Measurements from ENCODE around the gene DQX1. TPM values are rescaled to one million over a fixed set of nuclear protein-coding genes. Genes with fewer than 3 reads are reported as not detected.
A peak's percentile ranks its signal among the peaks of the same experiment; 100 is the strongest.

Gene DQX1
- polyA plus RNA-seq, 2 donors = 3.4 to 7.3 TPM

DNA sequence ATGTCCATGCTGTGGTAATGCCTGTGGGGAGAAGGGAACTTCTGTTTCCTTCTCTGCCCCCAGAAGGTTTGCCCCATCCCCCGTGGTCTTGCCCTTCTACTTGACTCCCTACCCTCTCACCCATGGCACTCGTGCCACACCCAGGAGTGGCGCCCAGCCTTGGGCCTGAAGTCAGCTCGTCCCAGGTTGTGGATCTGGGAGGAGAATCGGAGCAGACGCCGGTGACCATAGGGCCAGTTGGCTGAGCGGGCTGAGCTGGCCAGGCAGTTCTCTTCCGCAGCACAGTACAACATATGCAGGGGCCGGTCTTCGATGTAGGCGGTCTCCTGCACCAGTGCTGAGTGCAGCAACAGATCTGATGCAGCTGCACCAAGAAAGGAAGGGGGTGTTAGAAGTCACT is 8.4 kb upstream of the DQX1 start:
- Histone ChIP-seq H3K9me3 (ENCODE audit: control insufficient read depth in 2 of 2, insufficient read depth in 1 of 2, low read depth in 1 of 2, low read length in 1 of 2) (no peaks in the 10 kb centered on the region), H3K36me3 (ENCODE audit: control insufficient read depth in 2 of 2, insufficient read depth in 2 of 2, low read length in 1 of 2) (peaks cover 0 to 11% of the 10 kb centered on the region in 2 donors), H3K4me1 (ENCODE audit: control insufficient read depth in 2 of 2, insufficient read depth in 2 of 2, low read length in 1 of 2) (peaks cover 0 to 10% of the 10 kb centered on the region in 2 donors), H3K4me3 (ENCODE audit: low read depth in 1 of 2, low read length in 2 of 2) (no peak overlapping the region), H3K27me3 (ENCODE audit: control insufficient read depth in 1 of 2, insufficient read depth in 2 of 2, low read length in 2 of 2) (no peaks in the 10 kb centered on the region), H3K27ac (ENCODE audit: low read depth in 2 of 2, low read length in 1 of 2) (no peak overlapping the region)
- 82 to 84% methylated on average over 12 of the region's 12 CpGs for WGBS, 2 donors

DNA sequence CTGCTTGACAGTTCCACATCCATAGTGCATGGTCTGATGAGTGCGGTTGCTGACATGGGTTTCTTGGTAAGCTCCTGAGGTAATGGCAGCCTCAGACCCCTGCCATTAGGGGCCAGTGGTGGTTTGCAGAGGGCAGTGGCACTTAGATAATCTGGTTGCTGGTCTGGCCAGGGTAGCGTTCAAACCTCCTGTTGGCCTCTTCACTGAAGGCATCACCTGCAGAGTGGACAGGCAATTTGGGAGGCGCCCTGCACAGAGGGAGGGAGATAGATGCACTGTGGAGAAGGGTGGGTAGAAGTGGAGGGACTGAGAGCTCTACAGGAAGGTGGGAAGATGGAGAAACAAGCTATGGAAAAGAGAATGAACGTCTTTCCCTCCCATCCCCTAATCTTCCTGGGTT is 7.4 kb upstream of the DQX1 start:
- Histone ChIP-seq H3K9me3 (ENCODE audit: control insufficient read depth in 2 of 2, insufficient read depth in 1 of 2, low read depth in 1 of 2, low read length in 1 of 2) (no peaks in the 10 kb centered on the region), H3K36me3 (ENCODE audit: control insufficient read depth in 2 of 2, insufficient read depth in 2 of 2, low read length in 1 of 2) (peaks cover 0 to 11% of the 10 kb centered on the region in 2 donors), H3K4me3 (ENCODE audit: low read depth in 1 of 2, low read length in 2 of 2) (no peak overlapping the region), H3K27me3 (ENCODE audit: control insufficient read depth in 1 of 2, insufficient read depth in 2 of 2, low read length in 2 of 2) (no peaks in the 10 kb centered on the region), H3K27ac (ENCODE audit: low read depth in 2 of 2, low read length in 1 of 2) (no peak overlapping the region), H3K4me1 (ENCODE audit: control insufficient read depth in 2 of 2, insufficient read depth in 2 of 2, low read length in 1 of 2) (peaks cover 4 to 13% of the 10 kb centered on the region in 2 donors)
- WGBS, 2 donors = 81 to 86% methylated on average over 4 of the region's 4 CpGs

DNA sequence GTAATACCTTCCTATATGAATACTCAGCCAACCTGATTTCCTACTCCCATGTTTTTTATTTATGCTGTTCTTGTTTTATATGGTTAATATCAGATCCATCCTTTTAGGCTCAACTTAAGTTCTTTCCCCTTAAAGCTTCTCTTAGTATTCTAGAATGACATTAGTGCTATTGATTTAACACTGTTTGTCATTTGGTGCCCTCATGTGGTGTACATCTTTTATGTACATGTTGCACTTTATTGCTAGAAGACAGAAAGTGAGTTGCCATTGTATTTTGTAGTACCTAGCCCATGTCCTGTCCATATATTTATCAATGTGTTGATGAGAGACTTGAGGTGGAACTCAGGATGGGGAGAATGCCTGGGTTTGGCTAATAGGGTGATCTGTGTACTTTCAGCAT is 6.2 kb upstream of the DQX1 start:
- no peak overlapping the region for H3K4me3 ChIP-seq (ENCODE audit: low read depth in 1 of 2, low read length in 2 of 2)
- H3K27ac ChIP-seq (ENCODE audit: low read depth in 2 of 2, low read length in 1 of 2) = no peak overlapping the region
- H3K4me1 ChIP-seq (ENCODE audit: control insufficient read depth in 2 of 2, insufficient read depth in 2 of 2, low read length in 1 of 2) = peaks cover 4 to 17% of the 10 kb centered on the region in 2 donors
- no peaks in the 10 kb centered on the region for H3K27me3 ChIP-seq (ENCODE audit: control insufficient read depth in 1 of 2, insufficient read depth in 2 of 2, low read length in 2 of 2)
- peaks cover 0 to 14% of the 10 kb centered on the region in 2 donors for H3K36me3 ChIP-seq (ENCODE audit: control insufficient read depth in 2 of 2, insufficient read depth in 2 of 2, low read length in 1 of 2)
- no peaks in the 10 kb centered on the region for H3K9me3 ChIP-seq (ENCODE audit: control insufficient read depth in 2 of 2, insufficient read depth in 1 of 2, low read depth in 1 of 2, low read length in 1 of 2)

DNA sequence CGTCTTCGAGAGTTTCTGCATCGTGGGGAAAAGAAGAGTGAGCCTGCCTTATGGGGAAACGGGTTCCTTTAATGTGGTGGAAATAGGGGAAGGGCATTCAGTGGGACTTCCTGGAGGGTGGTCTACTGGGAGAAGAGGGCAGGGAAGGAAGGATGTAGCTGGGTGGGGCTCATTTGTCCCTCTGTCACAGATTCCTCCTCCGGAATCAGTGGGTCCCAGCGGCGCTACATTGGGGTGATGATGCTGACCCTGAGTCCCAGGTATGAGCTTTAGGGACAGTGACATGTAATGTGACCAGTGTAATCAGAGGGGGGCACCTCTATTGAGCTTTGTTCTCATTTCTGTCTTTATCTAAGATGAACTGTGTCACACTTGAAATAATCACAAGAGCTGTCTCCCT is 5.6 kb upstream of the DQX1 start:
- Histone ChIP-seq H3K27ac (ENCODE audit: low read depth in 2 of 2, low read length in 1 of 2) (no peak overlapping the region), H3K4me3 (ENCODE audit: low read depth in 1 of 2, low read length in 2 of 2) (no peak overlapping the region), H3K27me3 (ENCODE audit: control insufficient read depth in 1 of 2, insufficient read depth in 2 of 2, low read length in 2 of 2) (no peaks in the 10 kb centered on the region), H3K36me3 (ENCODE audit: control insufficient read depth in 2 of 2, insufficient read depth in 2 of 2, low read length in 1 of 2) (peaks cover 0 to 19% of the 10 kb centered on the region in 2 donors), H3K9me3 (ENCODE audit: control insufficient read depth in 2 of 2, insufficient read depth in 1 of 2, low read depth in 1 of 2, low read length in 1 of 2) (no peaks in the 10 kb centered on the region), H3K4me1 (ENCODE audit: control insufficient read depth in 2 of 2, insufficient read depth in 2 of 2, low read length in 1 of 2) (peaks cover 4 to 13% of the 10 kb centered on the region in 2 donors)
- 85 to 90% methylated on average over 7 of the region's 7 CpGs for WGBS, 2 donors

DNA sequence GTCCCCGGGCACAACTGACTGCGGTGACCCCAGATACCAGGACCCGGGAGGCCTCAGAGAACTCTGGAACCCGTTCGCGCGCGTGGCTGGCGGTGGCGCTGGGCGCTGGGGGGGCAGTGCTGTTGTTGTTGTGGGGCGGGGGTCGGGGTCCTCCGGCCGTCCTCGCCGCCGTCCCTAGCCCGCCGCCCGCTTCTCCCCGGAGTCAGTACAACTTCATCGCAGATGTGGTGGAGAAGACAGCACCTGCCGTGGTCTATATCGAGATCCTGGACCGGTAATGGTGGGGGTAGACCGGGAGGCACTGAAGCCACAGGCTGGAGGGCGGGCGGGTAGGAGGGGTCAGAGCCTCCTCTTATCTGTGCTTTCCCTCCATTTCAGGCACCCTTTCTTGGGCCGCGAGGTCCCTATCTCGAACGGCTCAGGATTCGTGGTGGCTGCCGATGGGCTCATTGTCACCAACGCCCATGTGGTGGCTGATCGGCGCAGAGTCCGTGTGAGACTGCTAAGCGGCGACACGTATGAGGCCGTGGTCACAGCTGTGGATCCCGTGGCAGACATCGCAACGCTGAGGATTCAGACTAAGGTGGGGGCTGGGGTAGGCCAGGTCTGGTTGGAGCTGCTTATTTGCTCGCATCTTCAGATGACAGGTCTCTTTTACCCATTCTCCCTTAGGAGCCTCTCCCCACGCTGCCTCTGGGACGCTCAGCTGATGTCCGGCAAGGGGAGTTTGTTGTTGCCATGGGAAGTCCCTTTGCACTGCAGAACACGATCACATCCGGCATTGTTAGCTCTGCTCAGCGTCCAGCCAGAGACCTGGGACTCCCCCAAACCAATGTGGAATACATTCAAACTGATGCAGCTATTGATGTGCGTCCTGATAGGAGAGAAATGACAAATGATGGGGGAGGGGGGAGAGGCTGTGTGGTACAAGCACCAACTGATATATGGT is 4.5 kb upstream of the DQX1 start:
- H3K27ac ChIP-seq (ENCODE audit: low read depth in 2 of 2, low read length in 1 of 2) = peak overlapping the region; percentile 65 to 92
- no peaks in the 10 kb centered on the region for H3K9me3 ChIP-seq (ENCODE audit: control insufficient read depth in 2 of 2, insufficient read depth in 1 of 2, low read depth in 1 of 2, low read length in 1 of 2)
- H3K4me1 ChIP-seq (ENCODE audit: control insufficient read depth in 2 of 2, insufficient read depth in 2 of 2, low read length in 1 of 2) = peaks cover 4 to 12% of the 10 kb centered on the region in 2 donors
- peak overlapping the region; percentile 61 to 97 for H3K4me3 ChIP-seq (ENCODE audit: low read depth in 1 of 2, low read length in 2 of 2)
- 1 to 2% methylated on average over 52 to 54 of the region's 54 CpGs for WGBS, 2 donors
- H3K27me3 ChIP-seq (ENCODE audit: control insufficient read depth in 1 of 2, insufficient read depth in 2 of 2, low read length in 2 of 2) = no peaks in the 10 kb centered on the region
- H3K36me3 ChIP-seq (ENCODE audit: control insufficient read depth in 2 of 2, insufficient read depth in 2 of 2, low read length in 1 of 2) = peaks cover 7 to 22% of the 10 kb centered on the region in 2 donors

DNA sequence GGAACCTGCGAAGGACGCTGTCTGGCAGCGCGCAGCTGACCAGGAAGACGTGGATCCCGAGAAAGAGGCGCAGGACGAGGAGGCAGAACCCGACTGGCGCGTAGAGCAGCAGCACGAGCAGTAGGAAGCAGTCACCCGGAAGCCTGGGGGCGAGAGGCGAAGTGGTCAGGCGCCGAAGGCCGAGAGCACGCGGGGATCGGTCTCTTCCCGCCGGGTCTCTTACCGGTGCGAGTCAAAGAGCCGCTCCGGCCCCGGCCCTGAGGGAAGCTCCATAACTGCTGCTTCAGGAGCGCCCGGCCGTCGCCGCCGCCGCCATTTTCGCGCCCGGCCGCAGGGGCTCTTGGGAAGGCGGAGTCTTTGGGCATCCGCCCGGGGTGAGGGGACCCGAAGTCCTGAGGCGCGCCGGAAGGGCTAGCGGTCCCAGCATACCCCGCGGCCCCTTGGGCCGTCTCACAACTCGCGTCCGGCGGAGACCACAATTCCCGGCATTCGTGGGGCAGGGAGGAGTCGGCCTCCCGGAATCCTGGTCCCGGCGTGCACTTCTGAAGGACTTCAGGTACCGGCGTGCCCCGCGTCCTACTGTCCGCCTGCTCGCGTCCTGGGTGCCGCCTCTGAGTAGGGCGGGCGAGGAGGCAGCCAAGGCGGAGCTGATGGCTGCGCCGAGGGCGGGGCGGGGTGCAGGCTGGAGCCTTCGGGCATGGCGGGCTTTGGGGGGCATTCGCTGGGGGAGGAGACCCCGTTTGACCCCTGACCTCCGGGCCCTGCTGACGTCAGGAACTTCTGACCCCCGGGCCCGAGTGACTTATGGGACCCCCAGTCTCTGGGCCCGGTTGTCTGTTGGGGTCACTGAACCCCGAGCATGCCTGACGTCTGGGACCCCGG is 3.6 kb upstream of the DQX1 start, which contains the start of the genes AUP1 and HTRA2:
Gene AUP1 (minus strand): TSS at position 350 of the 882 bp plus-strand sequence. CDS start 77 bp downstream, at position 273.
Gene HTRA2 (plus strand): TSS at position 577 of the 882 bp plus-strand sequence. CDS start 74 bp downstream, at position 651.
- no peaks in the 10 kb centered on the region for H3K27me3 ChIP-seq (ENCODE audit: control insufficient read depth in 1 of 2, insufficient read depth in 2 of 2, low read length in 2 of 2)
- H3K27ac ChIP-seq (ENCODE audit: low read depth in 2 of 2, low read length in 1 of 2) = peak within 1 kb of the TSS; percentile 92

DNA sequence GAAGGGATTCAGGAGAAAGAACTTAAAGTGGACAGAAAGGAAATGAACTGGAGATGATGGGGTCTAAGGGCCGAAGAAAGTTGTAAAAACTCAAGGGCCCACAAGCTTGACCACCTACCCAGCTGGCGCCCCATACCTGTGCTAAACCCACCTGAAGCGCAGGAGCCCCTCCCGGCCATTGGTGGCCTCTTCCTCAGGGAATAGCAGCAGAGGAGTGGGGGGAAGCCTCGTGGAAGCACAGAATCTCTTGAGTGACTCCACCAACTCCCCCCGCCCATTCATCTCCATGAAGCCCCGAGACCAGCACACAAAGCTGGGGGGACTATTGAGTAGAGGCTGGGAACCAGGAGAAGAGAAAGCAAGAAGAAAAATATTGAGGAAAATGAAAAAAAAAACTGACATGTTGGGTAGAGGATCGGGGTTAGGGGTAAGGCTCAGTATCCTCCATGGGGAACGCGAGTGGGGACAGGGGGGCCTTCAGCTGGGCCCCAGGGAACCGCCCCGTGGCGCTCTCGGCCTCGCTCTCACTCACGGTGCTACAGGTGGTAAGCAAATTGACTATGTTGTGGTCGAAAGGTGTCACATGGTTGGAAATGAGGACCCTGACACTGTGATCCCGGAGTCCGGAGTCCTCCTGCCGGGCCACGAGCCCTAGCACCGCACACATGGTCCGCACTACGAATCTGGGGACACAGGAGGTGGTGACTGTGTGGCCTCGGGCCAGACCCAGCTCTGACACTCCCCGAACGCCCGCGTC is 2.7 kb upstream of the DQX1 start:
- peaks cover 4 to 12% of the 10 kb centered on the region in 2 donors for H3K4me1 ChIP-seq (ENCODE audit: control insufficient read depth in 2 of 2, insufficient read depth in 2 of 2, low read length in 1 of 2)
- 15% methylated on average over 29 of the region's 29 CpGs for WGBS, 2 donors
- H3K27me3 ChIP-seq (ENCODE audit: control insufficient read depth in 1 of 2, insufficient read depth in 2 of 2, low read length in 2 of 2) = no peaks in the 10 kb centered on the region
- peak overlapping the region; percentile 61 to 97 for H3K4me3 ChIP-seq (ENCODE audit: low read depth in 1 of 2, low read length in 2 of 2)
- H3K36me3 ChIP-seq (ENCODE audit: control insufficient read depth in 2 of 2, insufficient read depth in 2 of 2, low read length in 1 of 2) = peaks cover 7 to 22% of the 10 kb centered on the region in 2 donors
- H3K9me3 ChIP-seq (ENCODE audit: control insufficient read depth in 2 of 2, insufficient read depth in 1 of 2, low read depth in 1 of 2, low read length in 1 of 2) = no peaks in the 10 kb centered on the region
- H3K27ac ChIP-seq (ENCODE audit: low read depth in 2 of 2, low read length in 1 of 2) = peak overlapping the region; percentile 92

More for the DNA sequence above, 3.6 kb upstream of the DQX1 start, which contains the start of the genes AUP1 and HTRA2:
- H3K9me3 ChIP-seq (ENCODE audit: control insufficient read depth in 2 of 2, insufficient read depth in 1 of 2, low read depth in 1 of 2, low read length in 1 of 2) = no peaks in the 10 kb centered on the region
- peaks cover 7 to 22% of the 10 kb centered on the region in 2 donors for H3K36me3 ChIP-seq (ENCODE audit: control insufficient read depth in 2 of 2, insufficient read depth in 2 of 2, low read length in 1 of 2)
- H3K4me1 ChIP-seq (ENCODE audit: control insufficient read depth in 2 of 2, insufficient read depth in 2 of 2, low read length in 1 of 2) = peaks cover 4 to 12% of the 10 kb centered on the region in 2 donors
- H3K4me3 ChIP-seq (ENCODE audit: low read depth in 1 of 2, low read length in 2 of 2) = peak within 1 kb of the TSS; percentile 61 to 97
- 0 to 1% methylated on average over 78 to 87 of the region's 87 CpGs for WGBS, 2 donors

DNA sequence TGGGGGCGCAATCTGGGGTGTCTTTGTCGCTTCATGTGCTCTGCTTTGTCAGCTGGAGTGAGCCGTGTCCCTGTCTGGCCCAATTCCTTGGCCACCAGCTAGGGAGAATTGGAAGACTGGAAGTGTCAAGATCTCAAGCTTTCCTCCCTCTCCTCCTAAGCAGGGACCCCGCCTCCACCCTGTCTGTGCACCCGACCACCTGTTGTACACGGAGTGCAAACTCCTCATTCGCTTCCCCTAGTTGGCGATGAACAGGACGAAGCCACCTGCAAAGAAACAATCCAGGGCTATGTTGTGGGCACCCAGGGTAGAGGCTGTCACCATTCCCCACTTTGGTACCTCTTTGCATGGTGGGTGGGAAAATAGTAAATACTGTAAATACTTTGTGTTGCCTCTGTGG is 1.7 kb upstream of the DQX1 start:
- 94% methylated on average over 9 of the region's 9 CpGs for WGBS, 2 donors
- peaks cover 7 to 16% of the 10 kb centered on the region in 2 donors for H3K36me3 ChIP-seq (ENCODE audit: control insufficient read depth in 2 of 2, insufficient read depth in 2 of 2, low read length in 1 of 2)
- H3K4me1 ChIP-seq (ENCODE audit: control insufficient read depth in 2 of 2, insufficient read depth in 2 of 2, low read length in 1 of 2) = peaks cover 4 to 12% of the 10 kb centered on the region in 2 donors
- no peaks in the 10 kb centered on the region for H3K9me3 ChIP-seq (ENCODE audit: control insufficient read depth in 2 of 2, insufficient read depth in 1 of 2, low read depth in 1 of 2, low read length in 1 of 2)
- no peaks in the 10 kb centered on the region for H3K27me3 ChIP-seq (ENCODE audit: control insufficient read depth in 1 of 2, insufficient read depth in 2 of 2, low read length in 2 of 2)
- no peak overlapping the region for H3K27ac ChIP-seq (ENCODE audit: low read depth in 2 of 2, low read length in 1 of 2)
- no peak overlapping the region for H3K4me3 ChIP-seq (ENCODE audit: low read depth in 1 of 2, low read length in 2 of 2)
